Measurements from ENCODE around the gene CEP112.

GRCh38 chr17:65684631-65685030, 507.3 kb downstream of the CEP112 start:
- no peak for TF ChIP-seq POLR2A (IDR thresholded peaks at IDR 0.05)
- no peak for TF ChIP-seq EP300 (IDR thresholded peaks at IDR 0.05; ENCODE audit: low read depth)
- TF ChIP-seq CTCF (IDR thresholded peaks at IDR 0.05), result no peak
